ENCODE data around the gene COL16A1. TPM values are rescaled to one million over a fixed set of nuclear protein-coding genes. Genes with fewer than 3 reads are reported as not detected.

The COL16A1 gene
- total and polyA plus RNA-seq, 4 donors = 0.43 to 3.8 (median 2.3) TPM

GRCh38 chr1:31714442-31715086 lies 10.7 kb upstream of the COL16A1 start:
- peaks cover 0 to 10% (median 6%) of the 10 kb centered on the region in 4 donors for H3K4me1 ChIP-seq (ENCODE audit: control insufficient read depth in 4 of 4, insufficient read depth in 4 of 4, low read length in 3 of 4)
- no peak overlapping the region for H3K9ac ChIP-seq (ENCODE audit: low read depth in 1 of 2, low read length in 2 of 2)
- H3K27me3 ChIP-seq (ENCODE audit: control insufficient read depth in 4 of 4, insufficient read depth in 4 of 4, low read length in 3 of 4) = no peaks in the 10 kb centered on the region
- TF ChIP-seq EGR1 (IDR thresholded peaks at IDR 0.05; ENCODE audit: low read depth in 2 of 2) = no peak
- TF ChIP-seq CTCF (IDR thresholded peaks at IDR 0.05; ENCODE audit: low read depth, low read length, missing input control) = no peak
- peak; percentile 19 to 51 for TF ChIP-seq RAD21 (IDR thresholded peaks at IDR 0.05)
- no peaks in the 10 kb centered on the region for H3K36me3 ChIP-seq (ENCODE audit: control insufficient read depth in 4 of 4, insufficient read depth in 3 of 4, low read depth in 1 of 4, low read length in 3 of 4)
- peak overlapping the region; percentile 42 to 77 for H3K27ac ChIP-seq (ENCODE audit: low read depth in 1 of 2, low read length in 2 of 2)
- H3K9me3 ChIP-seq (ENCODE audit: control insufficient read depth in 4 of 4, low read length in 3 of 4) = no peaks in the 10 kb centered on the region
- 5% methylated on average over 39 of the region's 39 CpGs for WGBS
- DNase-seq (ENCODE audit: low spot score) = peak; percentile 49
- peak overlapping the region in 1 of 3 donors; percentile 35 for H3K4me3 ChIP-seq (ENCODE audit: low read depth in 1 of 3, low read length in 3 of 3)

GRCh38 chr1:31712630-31713029 lies 8.8 kb upstream of the COL16A1 start:
- Histone ChIP-seq H3K36me3 (ENCODE audit: control insufficient read depth in 4 of 4, insufficient read depth in 3 of 4, low read depth in 1 of 4, low read length in 3 of 4) (no peaks in the 10 kb centered on the region), H3K4me1 (ENCODE audit: control insufficient read depth in 4 of 4, insufficient read depth in 4 of 4, low read length in 3 of 4) (peaks cover 0 to 10% (median 6%) of the 10 kb centered on the region in 4 donors), H3K9me3 (ENCODE audit: control insufficient read depth in 4 of 4, low read length in 3 of 4) (no peaks in the 10 kb centered on the region), H3K4me3 (ENCODE audit: low read depth in 1 of 3, low read length in 3 of 3) (no peak overlapping the region), H3K27ac (ENCODE audit: low read depth in 1 of 2, low read length in 2 of 2) (no peak overlapping the region), H3K9ac (ENCODE audit: low read depth in 1 of 2, low read length in 2 of 2) (no peak overlapping the region), H3K27me3 (ENCODE audit: control insufficient read depth in 4 of 4, insufficient read depth in 4 of 4, low read length in 3 of 4) (no peaks in the 10 kb centered on the region)
- DNase-seq (ENCODE audit: low spot score) = no peak
- 35% methylated on average over 1 of the region's 1 CpG for WGBS
- TF ChIP-seq FOXA1 (IDR thresholded peaks at IDR 0.05) (no peak), YY1 (IDR thresholded peaks at IDR 0.05) (no peak), RXRA (IDR thresholded peaks at IDR 0.05) (no peak), EGR1 (IDR thresholded peaks at IDR 0.05; ENCODE audit: low read depth in 2 of 2) (no peak), CTCF (IDR thresholded peaks at IDR 0.05; ENCODE audit: low read depth, low read length, missing input control) (no peak)

GRCh38 chr1:31712068-31712467 lies 8.3 kb upstream of the COL16A1 start:
- 64% methylated on average over 4 of the region's 4 CpGs for WGBS
- TF ChIP-seq MAX (IDR thresholded peaks at IDR 0.05) (no peak), ZBTB33 (IDR thresholded peaks at IDR 0.05) (no peak), RXRA (IDR thresholded peaks at IDR 0.05) (no peak), JUND (IDR thresholded peaks at IDR 0.05) (no peak), FOXA1 (IDR thresholded peaks at IDR 0.05) (no peak), ATF3 (IDR thresholded peaks at IDR 0.05) (no peak), EGR1 (IDR thresholded peaks at IDR 0.05; ENCODE audit: low read depth in 2 of 2) (no peak), REST (IDR thresholded peaks at IDR 0.05) (no peak), GABPA (IDR thresholded peaks at IDR 0.05 in 1 of 2, conservative IDR thresholded peaks at IDR 0.05 in 1 of 2) (no peak), TAF1 (conservative IDR thresholded peaks at IDR 0.05) (no peak)

More at GRCh38 chr1:31712068-31712467, 8.3 kb upstream of the COL16A1 start:
- H3K9ac ChIP-seq (ENCODE audit: low read depth in 1 of 2, low read length in 2 of 2) = no peak overlapping the region
- no peak overlapping the region for H3K27ac ChIP-seq (ENCODE audit: low read depth in 1 of 2, low read length in 2 of 2)
- peaks cover 0 to 10% (median 6%) of the 10 kb centered on the region in 4 donors for H3K4me1 ChIP-seq (ENCODE audit: control insufficient read depth in 4 of 4, insufficient read depth in 4 of 4, low read length in 3 of 4)
- no peak for DNase-seq (ENCODE audit: low spot score)
- H3K27me3 ChIP-seq (ENCODE audit: control insufficient read depth in 4 of 4, insufficient read depth in 4 of 4, low read length in 3 of 4) = no peaks in the 10 kb centered on the region
- no peak overlapping the region for H3K4me3 ChIP-seq (ENCODE audit: low read depth in 1 of 3, low read length in 3 of 3)
- H3K9me3 ChIP-seq (ENCODE audit: control insufficient read depth in 4 of 4, low read length in 3 of 4) = no peaks in the 10 kb centered on the region
- no peaks in the 10 kb centered on the region for H3K36me3 ChIP-seq (ENCODE audit: control insufficient read depth in 4 of 4, insufficient read depth in 3 of 4, low read depth in 1 of 4, low read length in 3 of 4)

Measured in liver (tissue), 9 donors.